ENCODE results near the gene SPATA7.
"Not testable (repeated sequence)": the region's sequence is repeated elsewhere in the genome, so short reads cannot be mapped to it uniquely, and the experiment has no call there.

Gene SPATA7

DNA sequence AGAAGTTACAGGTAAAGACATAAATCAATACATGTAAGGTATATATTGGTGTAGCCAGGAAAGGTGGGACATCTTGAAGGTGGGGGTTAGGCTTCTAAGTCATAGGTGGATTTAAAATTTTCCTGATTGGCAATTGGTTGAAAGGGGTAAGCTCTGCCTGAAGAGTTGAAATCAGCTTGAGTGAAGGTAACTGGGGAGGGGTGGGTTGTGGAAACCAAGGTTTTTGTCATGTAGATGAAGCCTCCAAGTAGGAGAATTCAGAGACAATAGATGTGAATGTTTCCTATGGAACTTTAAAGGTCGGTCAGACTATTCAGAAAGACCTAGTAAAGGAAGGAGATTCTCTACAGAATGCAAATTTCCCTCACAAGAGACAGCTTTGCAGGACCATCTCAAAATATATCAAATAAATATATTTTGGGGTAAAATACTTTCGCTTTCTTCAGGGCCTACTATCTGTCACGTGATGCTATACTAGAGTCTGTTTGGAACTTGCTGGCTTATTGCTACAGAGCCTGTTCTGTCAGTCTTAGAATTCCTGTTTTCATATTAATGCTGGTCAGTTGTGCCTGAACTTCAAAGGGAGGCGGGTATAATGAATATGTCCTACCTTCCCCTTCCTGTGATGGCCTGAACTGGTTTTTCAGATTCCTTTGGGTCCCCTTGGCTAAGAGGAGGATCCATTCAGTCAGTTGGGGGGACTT lies 20.6 kb upstream of the SPATA7 start:
- TF ChIP-seq, protein P1, sequence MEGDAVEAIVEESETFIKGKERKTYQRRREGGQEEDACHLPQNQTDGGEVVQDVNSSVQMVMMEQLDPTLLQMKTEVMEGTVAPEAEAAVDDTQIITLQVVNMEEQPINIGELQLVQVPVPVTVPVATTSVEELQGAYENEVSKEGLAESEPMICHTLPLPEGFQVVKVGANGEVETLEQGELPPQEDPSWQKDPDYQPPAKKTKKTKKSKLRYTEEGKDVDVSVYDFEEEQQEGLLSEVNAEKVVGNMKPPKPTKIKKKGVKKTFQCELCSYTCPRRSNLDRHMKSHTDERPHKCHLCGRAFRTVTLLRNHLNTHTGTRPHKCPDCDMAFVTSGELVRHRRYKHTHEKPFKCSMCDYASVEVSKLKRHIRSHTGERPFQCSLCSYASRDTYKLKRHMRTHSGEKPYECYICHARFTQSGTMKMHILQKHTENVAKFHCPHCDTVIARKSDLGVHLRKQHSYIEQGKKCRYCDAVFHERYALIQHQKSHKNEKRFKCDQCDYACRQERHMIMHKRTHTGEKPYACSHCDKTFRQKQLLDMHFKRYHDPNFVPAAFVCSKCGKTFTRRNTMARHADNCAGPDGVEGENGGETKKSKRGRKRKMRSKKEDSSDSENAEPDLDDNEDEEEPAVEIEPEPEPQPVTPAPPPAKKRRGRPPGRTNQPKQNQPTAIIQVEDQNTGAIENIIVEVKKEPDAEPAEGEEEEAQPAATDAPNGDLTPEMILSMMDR (IDR thresholded peaks at IDR 0.05; ENCODE audit: low read depth, low read length): no peak
- Histone ChIP-seq H3K9me3 (ENCODE audit: severe bottlenecking) (no peaks in the 10 kb centered on the region), H3K4me3 (ENCODE audit: low read depth, low read length) (no peak overlapping the region), H3K27me3 (ENCODE audit: insufficient read depth, low read depth, severe bottlenecking) (no peaks in the 10 kb centered on the region), H3K27ac (no peak overlapping the region), H3K36me3 (no peaks in the 10 kb centered on the region)
- DNase-seq: no peak

DNA sequence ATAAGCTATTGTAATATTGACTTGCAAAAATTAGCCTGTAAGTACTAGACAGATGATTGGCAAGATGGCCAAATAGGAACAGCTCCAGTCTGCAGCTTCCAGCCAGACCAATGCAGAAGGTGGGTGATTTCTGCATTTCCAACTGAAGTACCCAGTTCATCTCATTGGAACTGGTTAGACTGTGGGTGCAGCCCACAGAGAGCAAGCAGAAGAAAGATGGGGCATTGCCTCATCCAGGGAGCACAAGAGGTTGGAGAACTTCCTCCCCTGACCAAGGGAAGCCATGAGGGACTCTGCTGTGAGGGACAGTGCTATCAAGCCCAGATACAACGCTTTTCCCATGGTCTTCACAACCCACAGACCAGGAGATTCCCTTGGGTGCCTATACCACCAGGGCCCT lies 16.0 kb upstream of the SPATA7 start:
- Histone ChIP-seq H3K4me3 (ENCODE audit: low read depth, low read length) (no peak overlapping the region), H3K36me3 (no peaks in the 10 kb centered on the region), H3K27me3 (ENCODE audit: insufficient read depth, low read depth, severe bottlenecking) (no peaks in the 10 kb centered on the region), H3K27ac (no peak overlapping the region), H3K9me3 (ENCODE audit: severe bottlenecking) (no peaks in the 10 kb centered on the region)
- TF ChIP-seq, protein P1 (IDR thresholded peaks at IDR 0.05; ENCODE audit: low read depth, low read length): no peak
- no peak for DNase-seq

DNA sequence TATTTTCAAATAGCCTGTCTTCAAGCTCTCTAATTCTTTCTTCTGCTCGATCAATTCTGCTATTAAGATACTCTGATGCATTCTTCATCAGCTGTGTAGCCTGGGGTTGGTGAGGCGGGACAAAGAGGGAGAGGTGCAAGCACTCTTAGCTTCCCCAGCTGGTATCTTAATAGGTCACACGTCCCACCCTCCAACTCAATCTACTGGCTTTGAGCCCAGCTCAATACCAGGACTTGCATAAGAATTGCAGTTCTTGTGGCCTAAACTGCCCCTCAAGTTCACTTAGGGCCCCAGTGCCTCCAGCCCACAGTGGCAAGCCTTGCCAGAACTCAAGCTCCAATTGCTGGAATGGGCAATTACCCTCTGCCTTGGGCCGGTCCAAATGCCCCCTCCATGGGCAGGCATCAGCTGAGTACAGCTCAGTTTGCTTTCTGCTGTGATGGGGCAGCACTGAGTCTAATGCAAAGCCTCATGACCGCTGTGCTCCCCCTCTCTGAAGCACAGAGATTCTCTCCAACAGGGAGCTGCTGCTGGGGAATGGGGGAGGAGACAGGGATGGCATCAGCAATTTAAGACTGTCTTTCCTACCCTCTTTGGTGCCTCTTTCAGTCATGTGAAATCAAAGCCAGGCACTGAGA lies 5.6 kb upstream of the SPATA7 start:
- TF ChIP-seq, protein P1 (IDR thresholded peaks at IDR 0.05; ENCODE audit: low read depth, low read length): 0 out of 2 replicates have a peak, but pooled peaks have one; percentile 3
- no peak overlapping the region for H3K27ac ChIP-seq
- DNase-seq: no peak

DNA sequence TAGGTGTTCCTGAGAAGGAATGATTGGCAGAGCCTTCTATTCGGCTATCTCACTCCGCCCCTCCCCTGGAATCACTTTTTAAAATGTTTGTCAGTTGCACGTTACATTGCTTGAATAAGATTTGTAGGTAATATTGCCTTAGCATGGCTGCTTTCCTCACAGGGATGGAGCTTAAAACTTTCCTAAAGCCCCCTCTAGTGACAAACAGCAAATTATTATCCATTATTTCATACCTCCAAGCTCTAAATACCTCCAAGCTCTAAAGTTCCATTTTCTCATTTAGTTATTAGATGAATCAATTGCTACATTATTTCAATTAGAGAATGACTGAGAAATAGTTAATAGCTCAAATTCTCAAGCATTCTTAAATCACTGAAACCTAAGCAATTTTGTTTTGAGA lies 5.1 kb upstream of the SPATA7 start:
- DNase-seq: no peak
- Histone ChIP-seq H3K27ac (no peak overlapping the region), H3K27me3 (ENCODE audit: insufficient read depth, low read depth, severe bottlenecking) (no peaks in the 10 kb centered on the region), H3K4me3 (ENCODE audit: low read depth, low read length) (no peak overlapping the region), H3K9me3 (ENCODE audit: severe bottlenecking) (peaks cover 8% of the 10 kb centered on the region), H3K36me3 (no peaks in the 10 kb centered on the region)
- TF ChIP-seq, protein P1 (IDR thresholded peaks at IDR 0.05; ENCODE audit: low read depth, low read length): no peak

More for the DNA sequence above, 5.6 kb upstream of the SPATA7 start:
- no peak overlapping the region for H3K4me3 ChIP-seq (ENCODE audit: low read depth, low read length)
- peaks cover 9% of the 10 kb centered on the region for H3K9me3 ChIP-seq (ENCODE audit: severe bottlenecking)
- no peaks in the 10 kb centered on the region for H3K27me3 ChIP-seq (ENCODE audit: insufficient read depth, low read depth, severe bottlenecking)
- H3K36me3 ChIP-seq: no peaks in the 10 kb centered on the region

DNA sequence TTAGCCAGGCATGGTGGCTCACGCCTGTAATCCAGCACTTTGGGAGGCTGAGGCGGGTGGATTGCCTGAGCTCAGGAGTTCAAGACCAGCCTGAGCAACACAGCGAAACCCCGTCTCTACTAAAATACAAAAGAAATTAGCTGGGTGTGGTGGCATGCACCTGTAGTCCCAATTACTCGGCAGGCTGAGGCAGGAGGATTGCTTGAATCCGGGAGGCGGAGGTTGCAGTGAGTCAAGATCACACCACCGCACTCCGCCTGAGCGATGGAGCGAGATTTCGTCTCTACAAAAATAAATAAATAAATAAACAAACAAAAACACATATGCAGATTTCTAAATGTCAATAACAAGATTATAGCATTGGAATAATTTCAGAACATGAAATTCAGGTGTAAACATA lies 3.8 kb upstream of the SPATA7 start:
- H3K4me3 ChIP-seq (ENCODE audit: low read depth, low read length); DNase-seq; H3K27me3 ChIP-seq (ENCODE audit: insufficient read depth, low read depth, severe bottlenecking); H3K36me3 ChIP-seq; H3K27ac ChIP-seq; H3K9me3 ChIP-seq (ENCODE audit: severe bottlenecking): not testable (repeated sequence)

DNA sequence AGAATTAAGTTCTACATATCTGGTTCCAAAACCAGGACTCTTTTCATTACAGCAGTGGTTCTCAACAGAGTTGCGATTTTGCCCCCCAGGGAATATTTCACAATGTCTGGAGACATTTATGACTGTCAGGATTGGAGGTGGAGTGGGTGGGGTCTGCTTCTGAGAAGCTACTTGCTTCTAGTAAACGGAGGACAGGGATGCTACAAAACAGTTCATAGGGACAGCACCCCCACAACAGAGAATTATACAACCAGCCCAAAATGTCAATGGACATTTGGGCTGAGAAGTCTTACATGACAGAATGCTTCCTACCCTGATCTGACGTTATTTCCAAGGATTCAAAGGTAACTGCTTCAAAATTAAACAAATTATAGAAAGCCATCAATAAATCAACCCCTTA lies 739 bp upstream of the SPATA7 start:
- TF ChIP-seq, protein P1 (IDR thresholded peaks at IDR 0.05; ENCODE audit: low read depth, low read length): no peak
- H3K36me3 ChIP-seq: no peaks in the 10 kb centered on the region
- no peak for DNase-seq
- peak overlapping the region; percentile 72 for H3K4me3 ChIP-seq (ENCODE audit: low read depth, low read length)
- no peaks in the 10 kb centered on the region for H3K27me3 ChIP-seq (ENCODE audit: insufficient read depth, low read depth, severe bottlenecking)
- H3K27ac ChIP-seq: no peak overlapping the region
- no peaks in the 10 kb centered on the region for H3K9me3 ChIP-seq (ENCODE audit: severe bottlenecking)
